D721Med (cell line): ENCODE results near the gene FAT3.

Experiments used
- DNase-seq: peaks from one replicate; pipeline ENCODE4 v3.0.0; 2011; ENCODE audit warnings: low spot score; ENCODE audit not compliant: insufficient read length
- FAIRE-seq: peaks from 2 replicates; lab custom pipeline; 2011; peaks lifted over from hg19 to GRCh38; lab: Jason Lieb, UNC
- TF ChIP-seq, protein P1 (sequence below): IDR thresholded peaks from 2 replicates; pipeline ENCODE4 v1.5.1; 2012; ENCODE audit warnings: mild to moderate bottlenecking, control low read depth; ENCODE audit not compliant: insufficient read depth; ENCODE audit errors: missing control alignments

The FAT3 gene

DNA sequence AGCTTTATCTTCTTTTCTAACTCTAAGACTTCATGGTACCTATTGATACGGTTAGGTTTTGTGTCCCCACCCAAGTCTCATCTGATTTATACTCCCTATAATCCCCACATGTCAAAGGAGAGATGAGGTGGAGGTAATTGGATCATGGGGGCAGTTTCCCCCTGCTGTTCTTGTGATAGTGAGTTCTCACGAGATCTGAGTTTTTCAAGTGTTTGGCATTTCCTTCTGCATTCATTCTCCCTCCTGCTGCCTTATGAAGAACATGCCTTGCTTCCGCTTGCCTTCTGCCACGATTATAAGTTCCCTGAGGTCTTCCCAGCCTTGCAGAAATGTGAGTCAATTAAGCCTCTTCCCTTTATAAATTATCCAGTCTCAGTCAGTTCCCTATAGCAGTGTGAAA is 5.1 kb upstream of the FAT3 start:
- TF ChIP-seq, protein P1, sequence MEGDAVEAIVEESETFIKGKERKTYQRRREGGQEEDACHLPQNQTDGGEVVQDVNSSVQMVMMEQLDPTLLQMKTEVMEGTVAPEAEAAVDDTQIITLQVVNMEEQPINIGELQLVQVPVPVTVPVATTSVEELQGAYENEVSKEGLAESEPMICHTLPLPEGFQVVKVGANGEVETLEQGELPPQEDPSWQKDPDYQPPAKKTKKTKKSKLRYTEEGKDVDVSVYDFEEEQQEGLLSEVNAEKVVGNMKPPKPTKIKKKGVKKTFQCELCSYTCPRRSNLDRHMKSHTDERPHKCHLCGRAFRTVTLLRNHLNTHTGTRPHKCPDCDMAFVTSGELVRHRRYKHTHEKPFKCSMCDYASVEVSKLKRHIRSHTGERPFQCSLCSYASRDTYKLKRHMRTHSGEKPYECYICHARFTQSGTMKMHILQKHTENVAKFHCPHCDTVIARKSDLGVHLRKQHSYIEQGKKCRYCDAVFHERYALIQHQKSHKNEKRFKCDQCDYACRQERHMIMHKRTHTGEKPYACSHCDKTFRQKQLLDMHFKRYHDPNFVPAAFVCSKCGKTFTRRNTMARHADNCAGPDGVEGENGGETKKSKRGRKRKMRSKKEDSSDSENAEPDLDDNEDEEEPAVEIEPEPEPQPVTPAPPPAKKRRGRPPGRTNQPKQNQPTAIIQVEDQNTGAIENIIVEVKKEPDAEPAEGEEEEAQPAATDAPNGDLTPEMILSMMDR: no peak
- FAIRE-seq (no peak), DNase-seq (no peak)

DNA sequence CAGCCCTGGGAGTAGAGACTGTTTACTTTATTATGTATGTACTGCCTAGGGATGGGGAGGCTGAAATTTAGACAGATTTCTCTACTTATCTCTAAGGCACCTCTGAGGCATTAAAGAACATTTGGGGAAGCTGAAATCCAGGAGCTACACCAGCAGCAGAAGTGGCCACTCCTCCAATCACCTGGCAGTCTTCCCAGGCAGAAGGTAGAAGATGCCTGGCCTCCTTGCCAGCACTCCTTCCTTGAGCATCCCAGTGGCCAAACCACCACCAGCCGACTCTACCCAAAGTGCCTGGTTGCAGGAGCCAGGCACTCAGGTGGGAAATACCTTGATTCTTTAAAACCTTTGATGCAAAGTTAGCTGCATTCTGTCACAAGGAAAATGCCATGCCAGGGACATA is 1.9 kb upstream of the FAT3 start:
- TF ChIP-seq, protein P1: no peak
- FAIRE-seq (no peak), DNase-seq (no peak)

DNA sequence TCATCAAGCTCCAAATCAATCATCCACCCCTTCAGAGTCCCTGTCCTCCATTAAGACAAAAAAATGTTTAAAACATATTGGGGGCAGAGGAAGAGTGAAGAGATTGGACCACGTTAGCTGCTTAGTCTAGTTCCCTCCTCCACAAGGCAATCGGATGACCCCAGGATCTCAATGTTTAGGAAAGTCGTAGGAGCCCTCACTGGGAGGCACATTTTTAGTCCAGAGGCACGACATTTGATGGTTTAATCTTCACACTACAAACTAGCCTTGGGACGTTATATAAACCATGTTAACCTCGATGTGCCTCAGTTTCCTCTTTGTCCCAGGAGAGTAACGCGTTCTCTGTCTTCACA is 588 bp upstream of the FAT3 start:
- no peak for FAIRE-seq
- TF ChIP-seq, protein P1: no peak
- DNase-seq: no peak

DNA sequence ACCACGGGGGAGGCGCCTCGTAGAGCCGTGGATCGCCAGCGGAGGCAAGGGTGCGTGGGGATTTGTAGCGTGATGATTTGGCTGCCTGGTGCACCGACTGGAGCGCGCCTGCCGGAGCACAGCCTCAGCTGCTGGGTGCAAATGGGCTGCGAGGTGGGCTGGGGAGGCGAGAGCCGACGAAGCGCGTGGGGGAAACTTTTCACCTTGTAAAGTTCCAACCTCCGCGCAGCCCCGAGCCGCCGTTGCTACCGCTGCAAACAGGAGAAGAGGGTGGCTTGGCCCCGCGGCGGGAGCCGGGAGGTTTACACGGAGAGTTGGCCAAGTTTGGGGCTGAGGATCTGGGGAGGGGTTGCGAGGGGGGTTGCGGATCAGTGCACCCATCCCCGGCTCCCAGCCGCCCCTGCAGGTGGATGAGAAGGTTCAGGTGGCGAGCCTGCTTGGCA is 528 bp downstream of the FAT3 start:
- FAIRE-seq (no peak), DNase-seq (no peak)
- TF ChIP-seq, protein P1: no peak

GRCh38 chr11:92225568-92226330 is 1.1 kb downstream of the FAT3 start:
- TF ChIP-seq, protein P1: no peak
- FAIRE-seq: no peak
- DNase-seq: no peak

GRCh38 chr11:92226331-92227229 is 2.0 kb downstream of the FAT3 start:
- no peak for FAIRE-seq
- DNase-seq: no peak
- TF ChIP-seq, protein P1: no peak
